ENCODE measurements around the gene CEP295NL.
A peak's percentile ranks its signal among the peaks of the same experiment; 100 is the strongest.

Gene CEP295NL

GRCh38 chr17:78888941-78889518 lies 14.0 kb downstream of the CEP295NL start:
- H3K4me3 ChIP-seq (ENCODE audit: low read depth, low read length), result no peak overlapping the region
- TF ChIP-seq CTCF (IDR thresholded peaks at IDR 0.05; ENCODE audit: low read depth, low read length), result no peak
- H3K27me3 ChIP-seq, result no peaks in the 10 kb centered on the region
- DNase-seq, result no peak
- peaks cover 25% of the 10 kb centered on the region for H3K4me1 ChIP-seq
- no peaks in the 10 kb centered on the region for H3K9me3 ChIP-seq
- H3K36me3 ChIP-seq, result no peaks in the 10 kb centered on the region

GRCh38 chr17:78886954-78887353 lies 16.0 kb downstream of the CEP295NL start:
- Histone ChIP-seq H3K36me3 (no peaks in the 10 kb centered on the region), H3K4me1 (peaks cover 30% of the 10 kb centered on the region), H3K4me3 (ENCODE audit: low read depth, low read length) (no peak overlapping the region), H3K9me3 (no peaks in the 10 kb centered on the region), H3K27me3 (no peaks in the 10 kb centered on the region)
- no peak for DNase-seq
- TF ChIP-seq CTCF (IDR thresholded peaks at IDR 0.05; ENCODE audit: low read depth, low read length), result no peak

GRCh38 chr17:78885956-78886355 lies 17.0 kb downstream of the CEP295NL start:
- Histone ChIP-seq H3K27me3 (no peaks in the 10 kb centered on the region), H3K4me3 (ENCODE audit: low read depth, low read length) (no peak overlapping the region), H3K9me3 (no peaks in the 10 kb centered on the region), H3K36me3 (no peaks in the 10 kb centered on the region), H3K4me1 (peaks cover 26% of the 10 kb centered on the region)
- TF ChIP-seq CTCF (IDR thresholded peaks at IDR 0.05; ENCODE audit: low read depth, low read length), result no peak
- DNase-seq, result no peak

GRCh38 chr17:78884876-78885667 lies 17.9 kb downstream of the CEP295NL start:
- Histone ChIP-seq H3K4me1 (peaks cover 26% of the 10 kb centered on the region), H3K36me3 (no peaks in the 10 kb centered on the region), H3K9me3 (no peaks in the 10 kb centered on the region), H3K27me3 (no peaks in the 10 kb centered on the region), H3K4me3 (ENCODE audit: low read depth, low read length) (no peak overlapping the region)
- DNase-seq, result no peak
- TF ChIP-seq CTCF (IDR thresholded peaks at IDR 0.05; ENCODE audit: low read depth, low read length), result no peak

DNA sequence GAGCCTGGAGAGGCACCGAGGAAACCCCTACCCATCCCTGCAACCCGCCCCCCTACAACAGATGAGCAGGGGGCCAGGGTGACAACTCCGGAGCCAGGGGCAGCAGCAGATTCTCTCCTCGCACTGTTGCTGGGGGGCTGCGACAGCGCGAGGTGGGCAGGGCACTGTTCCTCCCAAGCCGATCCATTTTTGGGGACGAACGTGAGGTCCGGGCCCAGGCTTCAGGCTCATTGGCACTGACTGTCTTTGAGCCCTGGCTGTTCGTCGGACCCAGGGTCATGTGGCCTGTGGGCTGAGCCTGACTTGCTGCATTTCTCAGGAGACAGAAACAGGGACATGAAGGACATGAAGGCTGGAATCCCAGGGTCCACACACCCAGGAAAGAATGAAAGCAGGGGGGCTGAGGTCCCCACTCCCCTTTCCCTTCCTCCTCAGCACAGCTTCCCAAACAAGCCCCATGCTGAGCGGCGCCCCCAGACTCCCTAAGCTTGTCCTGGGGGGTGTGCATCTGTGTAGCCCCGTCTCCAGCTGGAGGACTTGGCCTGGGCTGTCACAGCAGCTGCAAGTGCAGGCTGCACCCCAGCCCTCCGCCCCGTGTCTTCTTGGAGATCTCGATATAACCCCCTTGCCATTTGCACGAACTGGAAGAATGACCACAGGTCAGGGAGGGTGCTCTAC lies 18.7 kb downstream of the CEP295NL start:
- Histone ChIP-seq H3K36me3 (no peaks in the 10 kb centered on the region), H3K4me3 (ENCODE audit: low read depth, low read length) (peak overlapping the region; percentile 47), H3K4me1 (peaks cover 26% of the 10 kb centered on the region), H3K27me3 (no peaks in the 10 kb centered on the region), H3K9me3 (no peaks in the 10 kb centered on the region)
- no peak for DNase-seq
- no peak for TF ChIP-seq CTCF (IDR thresholded peaks at IDR 0.05; ENCODE audit: low read depth, low read length)

All from BE2C (cell line).